ENCODE measurements around the gene MEF2B. TPM values are rescaled to one million over a fixed set of nuclear protein-coding genes. Genes with fewer than 3 reads are reported as not detected.
"Not testable (repeated sequence)": the region's sequence is repeated elsewhere in the genome, so short reads cannot be mapped to it uniquely, and the experiment has no call there.

Gene MEF2B
- total RNA-seq, 1 donor from 2014 or later, result 2.8 TPM

DNA sequence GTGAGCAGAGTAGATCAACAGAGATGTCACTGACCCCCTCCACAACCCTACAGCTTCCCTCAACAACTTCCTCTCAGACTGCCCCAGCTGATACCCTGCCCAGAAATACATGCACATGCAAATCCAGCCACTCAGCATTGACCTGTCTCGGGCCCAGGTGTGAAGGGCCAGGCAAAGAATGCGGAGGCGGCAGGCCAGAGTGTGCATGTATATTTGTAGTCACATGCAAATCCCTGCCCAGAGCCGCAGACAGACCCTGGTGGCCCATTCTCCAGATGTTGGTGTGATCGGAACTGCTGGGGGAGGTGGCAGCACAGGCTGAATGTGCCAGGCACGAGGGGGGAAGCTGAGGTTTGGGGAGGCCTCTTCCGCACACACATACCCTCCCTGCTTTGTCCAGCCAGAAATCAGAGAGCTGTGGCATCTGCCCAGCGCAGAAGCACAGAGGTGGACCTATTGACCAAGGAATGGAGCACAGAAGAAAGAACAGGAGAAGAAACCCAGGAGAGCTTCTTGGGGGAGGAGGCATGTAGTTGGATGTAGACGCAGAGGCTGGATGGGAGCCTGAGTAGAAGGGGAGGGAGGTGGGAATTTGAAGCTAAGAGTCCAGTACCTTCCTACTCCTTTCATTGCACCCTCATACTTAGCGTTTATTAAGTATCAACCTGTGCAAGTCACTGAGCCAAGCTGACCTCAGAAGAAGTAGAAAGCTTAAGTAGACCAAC is 14.4 kb downstream of the MEF2B start:
- H3K4me1 Mint-ChIP-seq, result no peaks in the 10 kb centered on the region
- DNase-seq (ENCODE audit: low spot score in 2 of 2, unreplicated experiment in 2 of 2), result no peak
- H3K4me3 Mint-ChIP-seq, result no peak overlapping the region
- H3K9me3 Mint-ChIP-seq, result peaks cover 5% of the 10 kb centered on the region
- H3K27me3 Mint-ChIP-seq (ENCODE audit: low read depth), result no peaks in the 10 kb centered on the region
- TF ChIP-seq, protein P1, sequence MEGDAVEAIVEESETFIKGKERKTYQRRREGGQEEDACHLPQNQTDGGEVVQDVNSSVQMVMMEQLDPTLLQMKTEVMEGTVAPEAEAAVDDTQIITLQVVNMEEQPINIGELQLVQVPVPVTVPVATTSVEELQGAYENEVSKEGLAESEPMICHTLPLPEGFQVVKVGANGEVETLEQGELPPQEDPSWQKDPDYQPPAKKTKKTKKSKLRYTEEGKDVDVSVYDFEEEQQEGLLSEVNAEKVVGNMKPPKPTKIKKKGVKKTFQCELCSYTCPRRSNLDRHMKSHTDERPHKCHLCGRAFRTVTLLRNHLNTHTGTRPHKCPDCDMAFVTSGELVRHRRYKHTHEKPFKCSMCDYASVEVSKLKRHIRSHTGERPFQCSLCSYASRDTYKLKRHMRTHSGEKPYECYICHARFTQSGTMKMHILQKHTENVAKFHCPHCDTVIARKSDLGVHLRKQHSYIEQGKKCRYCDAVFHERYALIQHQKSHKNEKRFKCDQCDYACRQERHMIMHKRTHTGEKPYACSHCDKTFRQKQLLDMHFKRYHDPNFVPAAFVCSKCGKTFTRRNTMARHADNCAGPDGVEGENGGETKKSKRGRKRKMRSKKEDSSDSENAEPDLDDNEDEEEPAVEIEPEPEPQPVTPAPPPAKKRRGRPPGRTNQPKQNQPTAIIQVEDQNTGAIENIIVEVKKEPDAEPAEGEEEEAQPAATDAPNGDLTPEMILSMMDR (IDR thresholded peaks at IDR 0.05; ENCODE audit: unreplicated experiment), result no peak
- peaks cover 13% of the 10 kb centered on the region for H3K36me3 Mint-ChIP-seq
- no peak overlapping the region for H3K27ac Mint-ChIP-seq

DNA sequence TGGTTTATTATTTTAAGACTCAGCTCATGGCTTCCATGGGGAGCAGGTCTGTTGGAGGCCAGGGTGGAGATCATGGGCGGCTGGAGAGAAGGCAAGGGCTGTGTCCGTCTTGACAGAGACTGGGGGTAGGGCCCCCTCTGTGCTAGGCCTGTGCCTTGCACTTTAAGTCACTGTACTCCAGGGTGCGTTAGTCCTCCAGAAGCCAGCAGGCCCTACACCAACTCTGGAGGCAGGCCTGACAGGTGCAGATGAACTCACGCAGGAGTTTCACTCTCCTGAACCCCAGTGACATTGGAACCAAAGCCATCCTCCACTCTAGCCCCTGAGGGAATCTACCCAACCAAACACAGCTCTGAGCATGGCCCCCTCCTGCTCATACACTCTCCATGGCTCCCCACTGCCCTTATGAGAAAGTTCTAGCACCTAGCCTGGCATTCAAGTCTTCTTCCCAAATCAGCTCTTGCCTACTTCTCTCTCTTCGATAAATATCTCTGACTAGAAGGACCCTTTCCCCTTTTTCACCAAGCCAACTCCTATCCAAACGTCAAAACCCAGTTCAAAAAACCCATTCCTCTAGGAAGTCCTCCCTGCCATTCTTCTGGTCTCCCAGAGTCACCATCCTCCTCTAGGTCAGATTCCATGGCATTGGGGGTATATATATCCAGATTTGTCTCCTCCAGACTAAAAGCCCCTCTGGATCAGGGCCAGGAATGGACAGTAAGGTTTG is 15.1 kb downstream of the MEF2B start:
- H3K27ac Mint-ChIP-seq, result no peak overlapping the region
- TF ChIP-seq, protein P1 (IDR thresholded peaks at IDR 0.05; ENCODE audit: unreplicated experiment), result no peak

DNA sequence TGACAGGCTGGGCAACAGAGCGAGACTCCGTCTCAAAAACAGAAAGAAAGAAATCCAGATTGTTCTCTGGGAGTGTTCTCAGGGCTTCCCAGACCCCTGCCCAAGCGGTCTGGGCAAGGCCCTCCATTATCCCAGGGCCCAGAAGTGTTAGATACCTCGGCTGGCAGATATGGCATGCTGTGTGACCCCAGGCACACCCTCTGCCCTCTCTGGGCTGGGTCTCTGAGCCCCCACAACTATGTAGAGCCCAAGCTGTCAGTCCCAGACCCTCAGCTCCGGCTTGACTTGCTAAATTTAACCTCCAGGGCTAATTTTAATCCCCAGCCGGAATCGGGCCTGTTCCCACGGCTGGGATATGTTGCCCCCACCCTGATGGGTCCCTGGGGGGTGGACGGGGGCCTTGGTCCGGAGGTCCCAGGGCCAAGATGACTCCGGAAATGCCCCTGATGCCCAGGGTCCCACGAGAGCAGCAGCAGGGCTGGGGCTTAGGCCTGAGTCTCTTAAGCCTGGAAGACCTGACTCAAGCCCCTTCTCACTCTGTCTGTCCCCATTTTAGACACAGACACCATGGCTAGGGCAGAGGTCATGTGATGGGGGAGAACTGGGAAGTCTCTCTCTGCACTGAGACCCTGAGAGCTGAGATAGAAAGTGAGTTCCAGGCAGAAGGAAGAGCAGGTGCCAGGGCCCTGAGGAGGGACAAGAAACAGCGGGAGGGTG is 17.2 kb downstream of the MEF2B start:
- Mint-ChIP-seq H3K4me1 (no peaks in the 10 kb centered on the region), H3K27me3 (ENCODE audit: low read depth) (no peaks in the 10 kb centered on the region), H3K36me3 (peaks cover 16% of the 10 kb centered on the region), H3K9me3 (peaks cover 5% of the 10 kb centered on the region), H3K27ac (no peak overlapping the region), H3K4me3 (no peak overlapping the region)
- no peak for DNase-seq (ENCODE audit: low spot score in 2 of 2, unreplicated experiment in 2 of 2)
- TF ChIP-seq, protein P1 (IDR thresholded peaks at IDR 0.05; ENCODE audit: unreplicated experiment), result no peak

More for the DNA sequence above, 15.1 kb downstream of the MEF2B start:
- Mint-ChIP-seq H3K36me3 (peaks cover 13% of the 10 kb centered on the region), H3K4me3 (no peak overlapping the region), H3K4me1 (no peaks in the 10 kb centered on the region), H3K9me3 (peaks cover 5% of the 10 kb centered on the region), H3K27me3 (ENCODE audit: low read depth) (no peaks in the 10 kb centered on the region)
- no peak for DNase-seq (ENCODE audit: low spot score in 2 of 2, unreplicated experiment in 2 of 2)

DNA sequence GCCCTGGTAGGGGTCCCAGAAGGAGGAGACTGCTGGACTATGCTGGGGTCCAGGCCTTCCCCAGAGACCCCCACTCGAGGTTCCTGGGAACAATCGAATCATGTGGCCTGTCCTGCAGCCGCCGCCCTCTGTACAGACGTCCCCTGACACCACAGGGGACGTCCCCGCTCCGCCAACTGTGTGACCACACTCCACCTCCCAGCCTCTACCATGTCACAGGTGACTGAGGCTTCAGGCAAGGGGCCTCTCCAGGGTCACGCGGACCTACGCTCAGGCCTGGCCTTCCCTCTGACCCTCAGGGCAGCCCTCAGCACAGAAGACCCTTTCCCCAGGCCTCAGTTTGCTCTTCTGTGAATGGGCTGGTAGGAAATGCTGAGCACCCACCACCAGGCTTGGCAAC is 18.6 kb downstream of the MEF2B start:
- H3K27me3 Mint-ChIP-seq (ENCODE audit: low read depth), result no peaks in the 10 kb centered on the region
- peaks cover 5% of the 10 kb centered on the region for H3K9me3 Mint-ChIP-seq
- no peak overlapping the region for H3K27ac Mint-ChIP-seq
- no peaks in the 10 kb centered on the region for H3K4me1 Mint-ChIP-seq
- H3K4me3 Mint-ChIP-seq, result no peak overlapping the region
- TF ChIP-seq, protein P1 (IDR thresholded peaks at IDR 0.05; ENCODE audit: unreplicated experiment), result no peak
- H3K36me3 Mint-ChIP-seq, result peaks cover 9% of the 10 kb centered on the region
- no peak for DNase-seq (ENCODE audit: low spot score in 2 of 2, unreplicated experiment in 2 of 2)

DNA sequence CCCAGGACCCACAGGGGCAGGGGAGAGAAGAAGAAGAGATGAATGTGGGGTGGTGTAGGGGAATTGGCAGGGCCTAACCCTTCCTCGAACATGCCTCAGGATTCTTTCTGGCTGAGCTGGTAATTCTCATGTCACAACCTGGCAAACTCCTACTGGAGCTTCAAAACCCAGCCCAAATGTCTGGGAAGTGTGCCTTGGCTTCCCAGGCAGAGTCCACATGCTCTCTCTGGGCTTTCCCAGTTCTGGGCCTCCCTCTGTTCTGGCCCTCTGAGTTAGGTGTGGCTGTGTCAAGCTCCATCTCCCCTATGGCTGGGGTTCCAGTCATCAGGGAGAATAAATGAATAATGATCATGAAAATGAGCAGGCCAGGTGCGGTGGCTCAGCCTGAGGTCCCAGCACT is 20.6 kb downstream of the MEF2B start:
- TF ChIP-seq, protein P1 (IDR thresholded peaks at IDR 0.05; ENCODE audit: unreplicated experiment), result no peak
- no peak for DNase-seq (ENCODE audit: low spot score in 2 of 2, unreplicated experiment in 2 of 2)
- no peaks in the 10 kb centered on the region for H3K4me1 Mint-ChIP-seq
- H3K27ac Mint-ChIP-seq, result no peak overlapping the region
- no peaks in the 10 kb centered on the region for H3K27me3 Mint-ChIP-seq (ENCODE audit: low read depth)
- peaks cover 3% of the 10 kb centered on the region for H3K36me3 Mint-ChIP-seq
- H3K9me3 Mint-ChIP-seq, result no peaks in the 10 kb centered on the region
- no peak overlapping the region for H3K4me3 Mint-ChIP-seq

DNA sequence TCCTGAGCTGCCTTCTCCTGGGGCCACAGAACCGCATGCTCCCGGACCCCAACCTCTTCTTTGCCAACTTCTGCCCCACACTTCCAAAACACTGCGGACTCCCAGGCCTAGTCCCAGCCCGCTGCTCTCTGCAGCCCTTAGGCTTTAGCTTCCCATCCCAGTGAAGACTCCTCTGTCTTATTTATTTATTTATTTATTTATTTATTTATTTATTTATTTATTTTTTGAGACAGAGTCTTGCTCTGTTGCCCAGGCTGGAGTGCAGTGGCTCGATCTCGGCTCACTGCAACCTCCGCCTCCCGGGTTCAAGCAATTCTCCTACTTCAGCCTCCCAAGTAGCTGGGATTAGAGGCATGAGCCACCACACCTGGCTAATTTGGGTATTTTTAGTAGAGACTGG is 21.6 kb downstream of the MEF2B start:
- not testable (repeated sequence) for H3K27me3 Mint-ChIP-seq (ENCODE audit: low read depth); H3K27ac Mint-ChIP-seq; H3K36me3 Mint-ChIP-seq; H3K4me3 Mint-ChIP-seq; DNase-seq (ENCODE audit: low spot score in 2 of 2, unreplicated experiment in 2 of 2); H3K4me1 Mint-ChIP-seq; H3K9me3 Mint-ChIP-seq

All from mesothelial cell of epicardium (in vitro differentiated cells).